SK-N-SH (cell line): ENCODE results near the gene ERN1. TPM values are rescaled to one million over a fixed set of nuclear protein-coding genes. Genes with fewer than 3 reads are reported as not detected.

Source experiments
- CTCF ChIA-PET: fragments of 300-600, 350-600 bp; formaldehyde crosslinking; extraction: SDS; loops from one replicate; lab custom pipeline; 2021; lab: Yijun Ruan, JAX
- POLR2A ChIA-PET: fragments of 350-600 bp; sonication (Branson Sonifier 250); formaldehyde crosslinking; extraction: SDS; loops from one replicate; lab custom pipeline; 2020; ENCODE audit warnings: antibody characterized with exemption, inconsistent platforms; lab: Yijun Ruan, JAX
- DNase-seq: peaks from one replicate; pipeline ENCODE4 v3.0.0; 2012
- H2AFZ ChIP-seq: fragments of 200-600 bp; sonication (generic); 2 replicates; pipeline ENCODE4 v1.8.1; 2016; ENCODE audit warnings: antibody characterized with exemption, mild to moderate bottlenecking, low read depth
- H3F3A ChIP-seq: fragments of 200-600 bp; sonication (generic); replicated peaks from 2 replicates; pipeline ENCODE3; 2016; ENCODE audit warnings: antibody characterized with exemption, mild to moderate bottlenecking; ENCODE audit not compliant: insufficient read depth
- H3K27ac ChIP-seq, 2 experiments: fragments of 200-500 bp in 1 of 2; fragments of 200-600 bp in 1 of 2; sonication (Bioruptor generic) in 1 of 2; sonication (generic), shearing (Covaris generic) in 1 of 2; 2 replicates each; pipeline versions ENCODE4 v1.5.1 to v1.6.1; 2014 to 2016; ENCODE audit warnings: low read depth in 2 of 2, inconsistent platforms in 1 of 2, low read length in 1 of 2, mild to moderate bottlenecking in 1 of 2, mixed read lengths in 1 of 2
- H3K27me3 ChIP-seq: fragments of 200-600 bp; sonication (generic), shearing (Covaris generic); 2 replicates; pipeline ENCODE4 v1.6.1; 2016; ENCODE audit warnings: mixed run types; ENCODE audit not compliant: insufficient read depth
- H3K36me3 ChIP-seq, 2 experiments: fragments of 200-500 bp in 1 of 2; fragments of 200-600 bp in 1 of 2; sonication (Bioruptor generic) in 1 of 2; sonication (generic) in 1 of 2; replicated peaks in 1 of 2; 2 replicates each; pipeline versions ENCODE3 to v1.5.1; 2014 to 2016; ENCODE audit warnings: low read length in 1 of 2, mild to moderate bottlenecking in 1 of 2; ENCODE audit not compliant: insufficient read depth in 2 of 2, control insufficient read depth in 1 of 2
- H3K4me1 ChIP-seq, 2 experiments: fragments of 200-500 bp in 1 of 2; fragments of 200-600 bp in 1 of 2; sonication (Bioruptor generic) in 1 of 2; sonication (generic), shearing (Covaris generic) in 1 of 2; 2 replicates each; pipeline versions ENCODE4 v1.5.1 to v1.6.1; 2014 to 2016; ENCODE audit warnings: low read depth in 1 of 2, low read length in 1 of 2, mixed run types in 1 of 2; ENCODE audit not compliant: insufficient read depth in 2 of 2, control insufficient read depth in 1 of 2
- H3K4me2 ChIP-seq: fragments of 200-600 bp; sonication (generic), shearing (Covaris generic); 2 replicates; pipeline ENCODE4 v1.6.1; 2017; ENCODE audit warnings: mixed run types
- H3K4me3 ChIP-seq, 2 experiments: fragments of 200-500 bp in 1 of 2; fragments of 200-600 bp in 1 of 2; sonication (Bioruptor generic) in 1 of 2; sonication (generic), shearing (Covaris generic) in 1 of 2; 2 replicates each; pipeline versions ENCODE4 v1.5.1 to v1.8.1; 2014 to 2016; ENCODE audit warnings: low read depth in 2 of 2, inconsistent platforms in 1 of 2, low read length in 1 of 2, mild to moderate bottlenecking in 1 of 2, mixed read lengths in 1 of 2, moderate library complexity in 1 of 2
- H3K79me2 ChIP-seq: fragments of 200-600 bp; sonication (generic); 2 replicates; pipeline ENCODE4 v1.8.1; 2017; ENCODE audit warnings: mild to moderate bottlenecking; ENCODE audit not compliant: insufficient read depth
- H3K9ac ChIP-seq: fragments of 200-600 bp; sonication (generic); 2 replicates; pipeline ENCODE4 v1.6.1; 2017; ENCODE audit warnings: mixed run types
- H3K9me2 ChIP-seq: fragments of 200-600 bp; sonication (generic); 2 replicates; pipeline ENCODE4 v1.6.1; 2017; ENCODE audit warnings: mixed run types
- H3K9me3 ChIP-seq: fragments of 200-600 bp; sonication (generic); 2 replicates; pipeline ENCODE4 v1.6.1; 2017; ENCODE audit warnings: mixed run types, mild to moderate bottlenecking, moderate library complexity
- H4K20me1 ChIP-seq: fragments of 200-600 bp; sonication (generic); 2 replicates; pipeline ENCODE4 v1.6.1; 2017; ENCODE audit warnings: mild to moderate bottlenecking, mixed run types; ENCODE audit not compliant: insufficient read depth
- ELF1 ChIP-seq: IDR thresholded peaks from 2 replicates; pipeline ENCODE4 v1.4.0; 2012
- EP300 ChIP-seq, 2 experiments: IDR thresholded peaks; 2 replicates each; pipeline versions ENCODE4 v1.4.0 to v1.6.1; 2012; ENCODE audit warnings: borderline replicate concordance in 1 of 2, low read depth in 1 of 2, low read length in 1 of 2
- FOXJ3 ChIP-seq: sonication (generic); formaldehyde crosslinking; IDR thresholded peaks from 2 replicates; pipeline ENCODE4 v1.5.1; 2020; ENCODE audit warnings: mild to moderate bottlenecking, missing genetic modification reagents
- FOXM1 ChIP-seq: IDR thresholded peaks from 2 replicates; pipeline ENCODE4 v1.4.0; 2012; ENCODE audit warnings: low read depth, mild to moderate bottlenecking
- GATA2 ChIP-seq: sonication (generic); formaldehyde crosslinking; IDR thresholded peaks from 2 replicates; pipeline ENCODE4 v1.5.0; 2020; ENCODE audit warnings: mild to moderate bottlenecking, missing genetic modification reagents
- MEF2A ChIP-seq: IDR thresholded peaks from 2 replicates; pipeline ENCODE4 v1.4.0; 2012; ENCODE audit warnings: low read depth, borderline replicate concordance
- MXI1 ChIP-seq: IDR thresholded peaks from 2 replicates; pipeline ENCODE4 v1.6.1; 2012; ENCODE audit warnings: mild to moderate bottlenecking, low read depth, low read length, improper control_type of control experiment
- NFIC ChIP-seq: IDR thresholded peaks from 2 replicates; pipeline ENCODE4 v1.4.0; 2012; ENCODE audit warnings: borderline replicate concordance
- POLR2AphosphoS5 ChIP-seq: IDR thresholded peaks from 2 replicates; pipeline ENCODE4 v1.6.1; 2012; ENCODE audit warnings: low read depth, low read length
- RAD21 ChIP-seq: IDR thresholded peaks from 2 replicates; pipeline ENCODE4 v1.6.1; 2012; ENCODE audit warnings: mild to moderate bottlenecking, low read length
- RCOR1 ChIP-seq: fragments of 150-350 bp; IDR thresholded peaks from 2 replicates; pipeline ENCODE4 v1.6.1; 2017; ENCODE audit warnings: antibody characterized with exemption, low read length
- RFX5 ChIP-seq: IDR thresholded peaks from 2 replicates; pipeline ENCODE4 v1.6.1; 2012; ENCODE audit warnings: mild to moderate bottlenecking, improper control_type of control experiment, low read length
- SMC3 ChIP-seq: IDR thresholded peaks from 2 replicates; pipeline ENCODE4 v1.6.1; 2012; ENCODE audit warnings: low read depth, low read length, improper control_type of control experiment
- TCF12 ChIP-seq: IDR thresholded peaks from 2 replicates; pipeline ENCODE4 v1.4.0; 2012
- YY1 ChIP-seq: IDR thresholded peaks from 2 replicates; pipeline ENCODE4 v1.4.0; 2012; ENCODE audit warnings: low read depth, mild to moderate bottlenecking
- WGBS: methylation state at CpG from one replicate; pipeline ENCODE4 v1.1.6; 2017; ENCODE audit warnings: low lambda C conversion rate; 5-methylcytosine and 5-hydroxymethylcytosine counted together
- polyA plus RNA-seq, 3 experiments: library from polyadenylated mRNA; depleted of rRNA; stranded (reverse); fragments of >200 nt; gene quantifications; 2 replicates each; pipeline ENCODE4 v1.2.3, GENCODE V29; 2012
- TF ChIP-seq, protein P1 (sequence below): fragments of 200-600 bp; sonication (generic); IDR thresholded peaks from 2 replicates; pipeline ENCODE4 v1.6.1; 2017; ENCODE audit warnings: antibody characterized with exemption, mild to moderate bottlenecking, moderate library complexity
- TF ChIP-seq, protein P2 (sequence below): fragments of 150-350 bp; IDR thresholded peaks from 2 replicates; pipeline ENCODE4 v1.6.1; 2017; ENCODE audit warnings: antibody characterized with exemption, low read length, low read depth, borderline replicate concordance

ERN1 gene
- polyA plus RNA-seq, 1 of the 3 experiments (the other 2 are of a cell fraction) = 7.3 TPM

DNA sequence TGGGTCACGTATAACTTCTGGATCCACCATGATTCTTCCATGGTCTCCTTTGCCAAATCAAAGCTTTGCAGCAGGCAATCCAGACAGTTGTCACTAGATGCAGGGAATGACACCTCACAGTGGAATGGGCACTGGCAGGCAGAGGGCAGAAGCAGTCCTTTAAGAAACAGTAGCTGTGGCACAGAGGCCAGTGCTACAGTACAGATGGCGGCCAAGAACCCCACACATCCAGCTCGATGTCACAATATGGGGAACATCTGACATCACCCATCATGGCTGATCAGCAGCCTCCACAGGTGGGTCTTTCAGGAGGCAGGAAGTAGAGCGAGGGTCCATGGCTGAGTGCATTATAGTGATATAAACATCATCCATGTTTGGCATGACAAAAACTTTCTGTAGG is 18.8 kb upstream of the ERN1 start:
- peaks cover 11 to 44% of the 10 kb centered on the region in 2 experiments for H3K4me1 ChIP-seq
- peak overlapping the region; percentile 65 to 97; a peak in 3 of 4 replicates for H3K27ac ChIP-seq
- 0 out of 2 replicates have a peak, but pooled peaks cover 6% of the 10 kb centered on the region for H4K20me1 ChIP-seq
- POLR2A ChIA-PET = interaction anchor here (1.2 to 5.3 kb wide), 4 partner anchors 28 to 133 kb away, joined by 3 to 99 read pairs (median 26); partner anchors contain the start of gene TEX2
- peaks cover 38 to 63% of the 10 kb centered on the region in 2 experiments for H3K36me3 ChIP-seq
- no peak for TF ChIP-seq NFIC
- TF ChIP-seq, protein P1, sequence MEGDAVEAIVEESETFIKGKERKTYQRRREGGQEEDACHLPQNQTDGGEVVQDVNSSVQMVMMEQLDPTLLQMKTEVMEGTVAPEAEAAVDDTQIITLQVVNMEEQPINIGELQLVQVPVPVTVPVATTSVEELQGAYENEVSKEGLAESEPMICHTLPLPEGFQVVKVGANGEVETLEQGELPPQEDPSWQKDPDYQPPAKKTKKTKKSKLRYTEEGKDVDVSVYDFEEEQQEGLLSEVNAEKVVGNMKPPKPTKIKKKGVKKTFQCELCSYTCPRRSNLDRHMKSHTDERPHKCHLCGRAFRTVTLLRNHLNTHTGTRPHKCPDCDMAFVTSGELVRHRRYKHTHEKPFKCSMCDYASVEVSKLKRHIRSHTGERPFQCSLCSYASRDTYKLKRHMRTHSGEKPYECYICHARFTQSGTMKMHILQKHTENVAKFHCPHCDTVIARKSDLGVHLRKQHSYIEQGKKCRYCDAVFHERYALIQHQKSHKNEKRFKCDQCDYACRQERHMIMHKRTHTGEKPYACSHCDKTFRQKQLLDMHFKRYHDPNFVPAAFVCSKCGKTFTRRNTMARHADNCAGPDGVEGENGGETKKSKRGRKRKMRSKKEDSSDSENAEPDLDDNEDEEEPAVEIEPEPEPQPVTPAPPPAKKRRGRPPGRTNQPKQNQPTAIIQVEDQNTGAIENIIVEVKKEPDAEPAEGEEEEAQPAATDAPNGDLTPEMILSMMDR = peak; percentile 31
- TF ChIP-seq RFX5 = no peak
- TF ChIP-seq SMC3 = peak; percentile 71; the same call in 1 of the 2 replicates
- peak; percentile 18; the same call in 1 of the 2 replicates for TF ChIP-seq POLR2AphosphoS5
- TF ChIP-seq ELF1 = no peak
- no peak for TF ChIP-seq EP300 (IDR thresholded peaks at IDR 0.05; ENCODE audit: borderline replicate concordance in 1 of 2, low read depth in 1 of 2, low read length in 1 of 2)
- no peak for TF ChIP-seq MEF2A
- TF ChIP-seq FOXM1 = no peak
- no peak for TF ChIP-seq YY1
- no peak for TF ChIP-seq TCF12
- no peak for TF ChIP-seq FOXJ3
- TF ChIP-seq RAD21 = peak; percentile 76
- TF ChIP-seq, protein P2, sequence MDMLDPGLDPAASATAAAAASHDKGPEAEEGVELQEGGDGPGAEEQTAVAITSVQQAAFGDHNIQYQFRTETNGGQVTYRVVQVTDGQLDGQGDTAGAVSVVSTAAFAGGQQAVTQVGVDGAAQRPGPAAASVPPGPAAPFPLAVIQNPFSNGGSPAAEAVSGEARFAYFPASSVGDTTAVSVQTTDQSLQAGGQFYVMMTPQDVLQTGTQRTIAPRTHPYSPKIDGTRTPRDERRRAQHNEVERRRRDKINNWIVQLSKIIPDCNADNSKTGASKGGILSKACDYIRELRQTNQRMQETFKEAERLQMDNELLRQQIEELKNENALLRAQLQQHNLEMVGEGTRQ = 0 out of 2 replicates have a peak, but pooled peaks have one; percentile 2
- no peak for TF ChIP-seq RCOR1
- 0 out of 2 replicates have a peak, but pooled peaks have one; percentile 18 for TF ChIP-seq MXI1
- no peak for TF ChIP-seq GATA2 (CRISPR knock-in tag)
- no peak overlapping the region for H3K4me2 ChIP-seq
- H3K79me2 ChIP-seq = peaks cover 16% of the 10 kb centered on the region; the same call in 1 of the 2 replicates
- no peak overlapping the region for H3K9ac ChIP-seq
- no peaks in the 10 kb centered on the region for H3K27me3 ChIP-seq
- CTCF ChIA-PET = interaction anchor here (0.7 to 6.2 kb wide), 35 partner anchors 12 to 385 kb away, joined by 3 to 60 read pairs (median 4); no protein-coding TSS in a partner anchor
- H3F3A ChIP-seq = peaks cover 47% of the 10 kb centered on the region
- H3K9me3 ChIP-seq = no peaks in the 10 kb centered on the region
- DNase-seq = peak; percentile 43
- no peaks in the 10 kb centered on the region for H3K9me2 ChIP-seq
- no peak overlapping the region for H2AFZ ChIP-seq
- 88% methylated on average over 4 of the region's 4 CpGs for WGBS
- no peak overlapping the region for H3K4me3 ChIP-seq
